ENCODE results near the gene GATB.

- no peak for TF ChIP-seq CTCF (IDR thresholded peaks at IDR 0.05)
- no peak for TF ChIP-seq EZH2phosphoT487 (IDR thresholded peaks at IDR 0.05)
Observed at GRCh38 chr4:151653548-151653918, 107.3 kb downstream of the GATB start.
